ENCODE results near the gene CYYR1.

Gene CYYR1

DNA sequence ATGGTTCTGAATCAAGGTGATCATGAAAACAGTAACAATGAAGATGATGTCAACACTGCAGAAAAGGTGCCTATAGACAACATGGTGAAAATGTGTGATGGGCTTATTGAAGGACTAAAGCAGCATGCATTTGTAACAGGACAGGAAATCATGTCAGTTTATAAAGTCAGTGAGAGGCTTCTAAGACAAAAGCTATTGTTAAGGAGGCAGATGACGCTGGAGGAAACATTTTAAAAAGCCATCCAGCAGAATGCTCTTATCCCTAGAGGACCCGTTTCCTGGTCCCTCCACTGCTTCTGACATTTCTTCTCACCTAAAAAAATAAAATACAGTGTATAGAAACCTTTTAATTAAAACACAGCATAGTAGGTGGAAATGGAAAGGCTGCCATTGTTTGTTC, 40.9 kb downstream of the CYYR1 start:
- TF ChIP-seq GATA3 (IDR thresholded peaks at IDR 0.05; ENCODE audit: low read depth, low read length) = no peak
- no peak for TF ChIP-seq GATA2 (IDR thresholded peaks at IDR 0.05; ENCODE audit: low read depth, low read length)

DNA sequence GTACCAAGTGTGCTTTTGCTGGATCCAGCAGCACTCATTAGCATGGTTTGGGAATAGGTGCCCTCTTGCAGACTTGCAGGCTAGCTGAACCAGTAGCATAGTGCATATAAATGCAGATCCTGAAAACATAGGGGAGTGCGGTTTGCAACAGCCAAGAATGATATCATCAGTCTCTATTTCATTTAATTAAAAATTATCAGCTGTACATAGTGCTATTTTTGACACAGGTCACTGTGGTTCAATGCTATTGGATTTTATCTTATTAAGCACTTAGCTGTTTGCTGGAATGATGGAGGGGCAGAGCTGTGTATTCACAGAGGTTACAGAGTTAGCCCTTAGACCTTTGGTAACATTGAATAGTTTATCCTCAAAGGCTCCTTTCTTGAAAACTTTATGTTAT, 43.6 kb downstream of the CYYR1 start:
- TF ChIP-seq GATA2 (IDR thresholded peaks at IDR 0.05; ENCODE audit: low read depth, low read length) (peak; percentile 44; the same call in 1 of the 2 replicates), GATA3 (IDR thresholded peaks at IDR 0.05; ENCODE audit: low read depth, low read length) (no peak)

DNA sequence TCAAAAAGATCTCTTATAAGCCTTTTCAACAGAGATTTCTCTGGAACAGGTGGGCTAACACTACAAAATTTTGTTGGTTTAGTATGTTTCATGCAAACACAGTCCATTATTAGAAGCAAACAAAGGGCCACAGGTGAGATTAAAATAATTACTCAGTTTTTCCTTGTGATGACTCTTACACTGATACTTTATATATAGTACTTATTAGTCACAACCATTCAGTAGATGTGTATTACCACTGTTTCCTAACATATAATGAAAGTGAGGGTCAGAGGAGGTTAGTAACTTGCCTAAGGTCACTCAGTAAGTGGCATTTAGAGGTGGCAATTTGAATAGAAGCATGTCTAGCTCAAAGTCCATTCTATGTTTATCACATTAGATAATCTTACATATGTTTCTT, 44.2 kb downstream of the CYYR1 start:
- TF ChIP-seq GATA2 (IDR thresholded peaks at IDR 0.05; ENCODE audit: low read depth, low read length) (no peak), GATA3 (IDR thresholded peaks at IDR 0.05; ENCODE audit: low read depth, low read length) (no peak)

DNA sequence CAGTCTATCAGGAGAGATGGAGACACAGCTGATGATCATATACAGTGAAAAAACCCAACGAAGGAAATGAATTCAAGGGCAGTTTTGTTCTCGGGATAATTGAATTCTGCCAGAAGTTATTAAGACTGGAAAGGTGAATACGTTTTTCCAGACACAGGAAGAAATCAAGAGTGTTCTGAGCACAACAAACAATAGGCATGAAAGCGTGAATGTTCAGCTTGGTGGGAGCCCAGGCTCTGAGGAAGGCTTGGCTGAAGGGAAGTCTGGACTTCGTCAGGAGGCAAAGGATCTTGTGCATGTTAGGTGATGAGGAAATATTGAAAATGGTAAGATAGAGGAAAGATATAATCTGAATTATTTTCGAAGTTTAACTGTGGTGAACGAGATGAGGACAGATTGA, 50.4 kb downstream of the CYYR1 start:
- TF ChIP-seq GATA2 (IDR thresholded peaks at IDR 0.05; ENCODE audit: low read depth, low read length) (no peak), GATA3 (IDR thresholded peaks at IDR 0.05; ENCODE audit: low read depth, low read length) (no peak)

DNA sequence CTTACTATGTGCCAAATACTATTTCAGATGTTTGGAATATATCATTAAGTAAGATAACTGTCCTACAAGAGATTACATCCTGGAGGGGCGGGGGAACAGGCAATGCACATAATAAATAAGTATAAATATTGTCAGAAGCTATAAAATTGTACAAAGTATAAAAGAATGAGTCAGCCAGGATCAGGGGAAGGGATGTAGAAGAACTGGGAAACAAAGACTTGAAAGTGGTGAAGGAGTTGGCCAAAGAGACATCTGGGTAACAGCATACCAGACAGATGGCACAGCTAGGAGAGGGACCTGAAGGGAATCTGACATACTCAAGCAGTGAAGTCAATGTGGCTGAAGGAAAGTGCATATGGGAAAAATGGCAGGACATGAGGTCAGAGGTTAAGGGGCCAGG, 53.9 kb downstream of the CYYR1 start:
- no peak for TF ChIP-seq GATA3 (IDR thresholded peaks at IDR 0.05; ENCODE audit: low read depth, low read length)
- TF ChIP-seq GATA2 (IDR thresholded peaks at IDR 0.05; ENCODE audit: low read depth, low read length) = no peak

DNA sequence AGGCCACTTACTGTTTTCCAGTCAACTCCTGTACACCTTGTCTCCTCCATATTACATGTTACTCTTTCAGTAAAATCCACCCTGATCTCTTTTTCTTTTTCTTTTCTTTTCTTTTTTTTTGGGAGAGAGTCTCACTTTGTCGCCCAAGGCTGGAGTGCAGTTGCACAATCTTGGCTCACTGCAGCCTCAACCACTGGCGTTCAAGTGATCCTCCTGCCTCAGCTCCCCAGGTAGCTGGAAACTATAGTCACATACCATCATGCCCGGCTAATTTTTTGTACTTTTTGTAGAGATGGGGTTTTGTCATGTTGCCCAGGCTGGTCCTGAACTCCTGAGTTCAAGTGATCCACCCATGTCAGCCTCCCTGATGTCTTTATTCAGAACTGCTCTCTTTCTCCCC, 57.8 kb downstream of the CYYR1 start:
- TF ChIP-seq GATA2 (IDR thresholded peaks at IDR 0.05; ENCODE audit: low read depth, low read length) (no peak), GATA3 (IDR thresholded peaks at IDR 0.05; ENCODE audit: low read depth, low read length) (no peak)

DNA sequence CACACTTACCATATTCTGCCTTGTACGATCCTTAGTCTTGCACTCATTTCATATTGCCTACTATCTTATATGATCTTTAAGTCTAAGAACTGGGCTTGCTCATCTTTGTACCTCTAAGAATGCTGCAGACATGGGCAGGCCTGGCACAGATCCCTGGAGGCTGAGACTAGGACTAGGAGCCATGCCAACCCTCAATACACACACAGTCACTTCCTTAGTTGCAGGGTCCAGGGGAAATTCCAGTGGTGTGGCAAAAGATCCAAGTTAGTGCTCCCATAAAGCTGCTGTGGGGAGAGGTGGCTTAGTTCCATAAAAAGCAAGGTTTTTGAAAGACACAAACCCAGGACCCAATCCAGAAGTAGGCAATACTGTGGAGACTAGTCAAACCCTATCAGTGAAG, 59.9 kb downstream of the CYYR1 start:
- TF ChIP-seq GATA3 (IDR thresholded peaks at IDR 0.05; ENCODE audit: low read depth, low read length) (no peak), GATA2 (IDR thresholded peaks at IDR 0.05; ENCODE audit: low read depth, low read length) (no peak)

DNA sequence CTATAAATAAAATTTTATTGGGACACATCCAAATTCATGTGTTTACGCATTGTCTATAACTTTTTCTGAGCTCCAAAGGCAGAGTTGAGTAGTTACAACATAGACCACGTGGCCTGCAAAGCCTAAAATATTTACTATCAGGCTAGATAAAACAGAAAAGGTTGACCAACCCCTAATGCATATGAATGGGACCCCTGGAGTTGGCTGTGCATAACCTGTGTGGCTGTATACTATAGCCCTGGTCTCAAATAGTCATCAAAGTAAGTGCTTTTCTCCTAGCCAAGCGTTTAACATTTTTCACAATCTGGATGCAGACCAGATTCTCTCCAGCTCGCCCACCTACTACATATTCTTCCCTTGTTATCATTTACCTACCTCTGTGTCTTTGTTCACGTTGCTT, 60.4 kb downstream of the CYYR1 start:
- TF ChIP-seq GATA2 (IDR thresholded peaks at IDR 0.05; ENCODE audit: low read depth, low read length) (no peak), GATA3 (IDR thresholded peaks at IDR 0.05; ENCODE audit: low read depth, low read length) (no peak)

DNA sequence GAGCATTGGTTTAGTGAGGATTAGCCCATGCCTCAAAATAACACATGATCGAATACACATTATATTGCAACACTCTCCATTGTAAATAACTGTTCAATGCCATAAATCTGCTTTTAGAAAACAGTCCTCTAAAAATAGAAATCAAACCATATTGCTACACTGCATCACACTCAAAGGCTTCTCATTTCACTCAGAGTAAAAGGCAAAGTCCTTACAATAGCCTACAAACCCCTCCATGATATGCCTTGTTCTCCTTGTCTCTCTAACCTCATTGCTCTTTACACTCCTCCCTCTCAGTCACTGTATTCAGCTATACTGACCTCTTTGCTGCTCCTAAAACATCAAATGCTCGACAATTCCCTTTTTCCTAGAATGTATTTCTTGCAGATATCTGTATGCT, 64.2 kb downstream of the CYYR1 start:
- TF ChIP-seq GATA3 (IDR thresholded peaks at IDR 0.05; ENCODE audit: low read depth, low read length) (no peak), GATA2 (IDR thresholded peaks at IDR 0.05; ENCODE audit: low read depth, low read length) (no peak)

DNA sequence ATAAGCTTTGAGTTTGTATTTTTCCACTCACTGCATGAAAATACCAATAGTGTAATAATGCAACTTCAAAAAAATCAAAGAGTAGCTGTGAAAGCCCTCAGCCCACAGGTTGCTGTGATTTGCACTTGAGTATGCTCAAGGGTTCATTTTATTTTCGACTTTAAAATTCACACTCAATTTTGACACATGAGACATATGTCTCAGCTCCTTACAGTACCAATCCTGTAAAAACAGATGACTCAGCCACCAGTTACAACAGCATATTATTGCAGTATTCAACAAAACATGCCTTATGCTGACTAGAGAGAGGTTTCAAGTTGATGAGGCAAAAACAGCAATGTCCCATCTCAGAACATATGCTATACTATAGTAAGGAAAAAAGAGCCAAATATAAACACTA, 66.1 kb downstream of the CYYR1 start:
- TF ChIP-seq GATA2 (IDR thresholded peaks at IDR 0.05; ENCODE audit: low read depth, low read length) = no peak
- TF ChIP-seq GATA3 (IDR thresholded peaks at IDR 0.05; ENCODE audit: low read depth, low read length) = no peak

DNA sequence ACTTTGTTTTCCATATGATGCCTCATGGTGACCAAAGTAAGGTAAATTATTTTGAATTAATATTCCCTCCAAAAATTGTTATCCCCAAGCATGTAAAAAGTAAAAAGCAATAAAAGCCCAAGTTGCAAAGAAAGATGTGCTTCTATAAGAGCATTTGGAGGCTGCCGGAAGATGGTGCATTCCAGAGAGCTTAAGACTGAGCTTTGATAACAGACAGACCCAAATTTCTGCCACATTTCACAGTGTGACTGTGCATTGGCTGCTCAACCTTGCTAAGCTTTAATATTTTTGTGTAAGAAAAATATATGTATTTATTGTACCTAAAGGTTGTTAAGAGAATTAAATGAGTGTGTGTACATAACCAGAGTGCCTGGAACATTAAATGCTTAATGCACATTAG, 67.9 kb downstream of the CYYR1 start:
- TF ChIP-seq GATA3 (IDR thresholded peaks at IDR 0.05; ENCODE audit: low read depth, low read length) (no peak), GATA2 (IDR thresholded peaks at IDR 0.05; ENCODE audit: low read depth, low read length) (no peak)

DNA sequence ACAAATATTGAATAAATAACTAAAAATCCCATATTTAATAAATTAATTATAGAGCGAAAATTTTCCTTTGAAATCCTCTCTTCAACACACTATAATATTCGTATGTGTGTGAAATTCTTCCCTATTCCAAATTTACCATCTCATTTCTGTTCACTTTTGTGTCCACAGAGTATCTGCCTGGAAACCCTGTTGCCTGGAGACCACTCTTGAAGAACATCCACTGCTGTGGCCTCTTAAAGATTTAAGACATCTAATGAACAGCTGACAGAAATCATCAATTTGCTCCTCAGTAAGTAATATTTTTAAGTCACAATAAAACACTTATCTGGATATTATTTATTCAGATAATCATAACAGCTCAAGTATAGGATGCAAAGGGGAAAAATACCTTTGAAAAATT, 69.7 kb downstream of the CYYR1 start:
- no peak for TF ChIP-seq GATA2 (IDR thresholded peaks at IDR 0.05; ENCODE audit: low read depth, low read length)
- TF ChIP-seq GATA3 (IDR thresholded peaks at IDR 0.05; ENCODE audit: low read depth, low read length) = no peak

DNA sequence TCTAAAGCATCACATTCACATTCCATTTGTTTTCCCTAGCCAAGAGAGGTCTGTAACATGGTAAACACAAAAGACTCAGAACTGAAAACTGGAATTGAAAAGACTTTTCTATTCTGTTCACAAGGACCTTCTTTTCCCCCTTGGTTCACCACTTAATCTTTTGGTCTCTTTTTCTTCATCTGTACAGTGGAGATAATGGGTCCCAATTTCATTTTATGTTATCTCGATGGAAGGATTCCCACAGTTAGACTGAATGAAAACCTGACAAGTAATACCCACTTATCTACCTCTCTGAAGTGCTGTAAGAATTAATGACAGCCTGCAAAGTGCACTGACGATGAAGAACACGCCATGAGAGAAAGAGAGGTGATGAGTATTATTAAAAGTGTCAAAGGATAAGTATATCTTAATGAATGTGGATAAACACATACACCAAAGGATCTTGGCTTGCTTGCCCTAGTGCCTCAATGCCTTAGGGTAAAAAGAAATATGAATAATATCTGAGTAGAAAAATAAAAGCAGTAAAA, 71.5 kb downstream of the CYYR1 start:
- TF ChIP-seq GATA2 (IDR thresholded peaks at IDR 0.05; ENCODE audit: low read depth, low read length) (no peak), GATA3 (IDR thresholded peaks at IDR 0.05; ENCODE audit: low read depth, low read length) (no peak)

DNA sequence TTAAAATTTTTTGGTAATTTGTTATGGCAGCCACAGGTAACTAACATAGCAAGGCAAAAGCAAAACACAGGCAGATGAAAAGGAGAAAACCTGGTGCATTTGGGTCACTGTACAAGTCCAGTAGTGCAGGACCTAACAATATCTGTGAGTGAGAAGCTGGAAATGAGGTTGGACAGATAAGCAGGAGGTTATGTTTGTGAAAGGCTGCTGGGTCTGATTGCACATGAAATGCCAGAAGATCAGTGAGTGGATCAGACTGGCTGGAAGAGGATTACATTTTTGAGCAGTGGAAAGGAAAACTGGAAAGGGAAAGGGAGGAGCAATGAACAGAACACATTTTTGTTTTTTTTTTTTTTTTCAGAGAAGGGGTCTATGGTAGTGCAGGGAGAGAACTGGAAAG, 73.6 kb downstream of the CYYR1 start:
- TF ChIP-seq GATA3 (IDR thresholded peaks at IDR 0.05; ENCODE audit: low read depth, low read length) (no peak), GATA2 (IDR thresholded peaks at IDR 0.05; ENCODE audit: low read depth, low read length) (no peak)

DNA sequence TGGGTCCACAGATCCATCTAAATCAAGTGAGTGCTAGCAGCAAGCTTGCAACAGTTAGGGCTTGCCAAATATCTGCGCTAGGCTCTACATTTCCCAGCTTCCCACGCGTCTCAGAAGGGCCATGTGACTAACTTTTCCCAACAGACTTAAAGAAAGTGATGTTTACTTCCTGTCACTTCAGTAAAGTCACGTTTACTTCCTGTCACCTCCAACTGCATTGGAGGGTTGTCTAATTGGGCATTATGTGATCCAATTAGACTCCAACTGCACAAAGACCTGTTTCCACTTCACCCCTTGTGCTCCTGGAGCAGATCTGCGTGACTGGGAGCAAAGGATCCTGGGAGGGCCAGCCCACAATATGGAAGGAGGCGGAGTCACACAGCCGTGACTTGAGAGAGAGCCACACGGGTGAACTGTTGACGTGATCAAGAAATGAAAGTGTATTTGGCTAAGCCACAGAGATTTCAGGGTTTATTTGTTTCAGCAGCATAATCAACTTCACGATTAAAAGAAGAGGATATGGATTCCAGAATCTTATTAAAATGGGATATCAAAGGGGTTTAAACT, 77.7 kb downstream of the CYYR1 start:
- TF ChIP-seq GATA3 (IDR thresholded peaks at IDR 0.05; ENCODE audit: low read depth, low read length) (no peak), GATA2 (IDR thresholded peaks at IDR 0.05; ENCODE audit: low read depth, low read length) (no peak)

DNA sequence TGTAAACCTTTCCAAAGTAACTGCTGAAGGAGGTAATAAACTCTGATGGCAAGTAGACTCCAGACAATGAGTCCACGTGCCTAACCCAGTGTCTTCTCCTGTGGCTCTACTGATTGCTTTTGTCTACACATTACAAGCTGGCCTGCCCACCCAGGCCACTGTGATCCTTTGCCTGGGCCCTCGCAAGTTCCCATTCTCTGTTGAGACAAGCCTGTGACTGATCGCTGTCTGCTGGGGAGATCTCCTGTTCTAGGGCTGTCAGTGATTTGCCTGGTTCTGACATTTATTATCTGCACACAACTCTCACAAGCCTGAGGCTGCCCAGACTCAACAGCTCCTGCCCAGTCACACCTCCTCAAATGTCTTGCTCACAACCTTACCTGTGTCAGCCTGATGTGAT, 81.4 kb downstream of the CYYR1 start:
- TF ChIP-seq GATA2 (IDR thresholded peaks at IDR 0.05; ENCODE audit: low read depth, low read length) (no peak), GATA3 (IDR thresholded peaks at IDR 0.05; ENCODE audit: low read depth, low read length) (no peak)

Measured in SH-SY5Y (cell line).